Chondrocyte (in vitro differentiated cells): Measurements from ENCODE around the gene IL2RA. TPM values are rescaled to one million over a fixed set of nuclear protein-coding genes. Genes with fewer than 3 reads are reported as not detected.

ENCODE experiments used
- DNase-seq: peaks from one replicate; pipeline ENCODE4 v3.0.0; 2021; ENCODE audit warnings: mixed read lengths, low spot score
- H3K27ac Mint-ChIP-seq: one replicate; pipeline ENCODE4 v1.8.0; 2021; ENCODE audit warnings: mild to moderate bottlenecking, moderate library complexity, mixed read lengths; ENCODE audit not compliant: unreplicated experiment
- H3K27me3 Mint-ChIP-seq: 2 replicates; pipeline ENCODE4 v1.8.0; 2021; ENCODE audit warnings: low read depth, mixed read lengths
- H3K36me3 Mint-ChIP-seq: 2 replicates; pipeline ENCODE4 v1.8.0; 2021; ENCODE audit warnings: low read depth, mixed read lengths
- H3K4me1 Mint-ChIP-seq: 2 replicates; pipeline ENCODE4 v1.8.0; 2021; ENCODE audit warnings: low read depth, mild to moderate bottlenecking, mixed read lengths
- H3K4me3 Mint-ChIP-seq: one replicate; pipeline ENCODE4 v1.8.0; 2021; ENCODE audit warnings: mild to moderate bottlenecking, moderate library complexity, mixed read lengths; ENCODE audit not compliant: unreplicated experiment
- H3K9me3 Mint-ChIP-seq: 2 replicates; pipeline ENCODE4 v1.8.0; 2021; ENCODE audit warnings: low read depth, mixed read lengths
- CTCF ChIP-seq: fragments of 200-600 bp; sonication (generic); IDR thresholded peaks from 2 replicates; pipeline ENCODE4 v1.5.0; 2021; ENCODE audit warnings: antibody characterized with exemption, mild to moderate bottlenecking, moderate library complexity
- total RNA-seq: library from RNA; stranded (reverse); gene quantifications from 3 replicates; pipeline ENCODE4 v1.2.1, GENCODE V29; 2021

IL2RA gene
- total RNA-seq, 1 donor from 2014 or later: not detected

- peaks cover 12% of the 10 kb centered on the region for H3K36me3 Mint-ChIP-seq
- DNase-seq: no peak
- H3K4me3 Mint-ChIP-seq: no peak overlapping the region
- no peak overlapping the region for H3K27ac Mint-ChIP-seq
- no peaks in the 10 kb centered on the region for H3K9me3 Mint-ChIP-seq
- TF ChIP-seq CTCF: no peak
- no peaks in the 10 kb centered on the region for H3K27me3 Mint-ChIP-seq
- no peaks in the 10 kb centered on the region for H3K4me1 Mint-ChIP-seq
Observed at GRCh38 chr10:6103591-6103990, 41.4 kb upstream of the IL2RA start.

- H3K36me3 Mint-ChIP-seq: peaks cover 16% of the 10 kb centered on the region
- H3K9me3 Mint-ChIP-seq: no peaks in the 10 kb centered on the region
- H3K4me3 Mint-ChIP-seq: no peak overlapping the region
- no peak overlapping the region for H3K27ac Mint-ChIP-seq
- H3K4me1 Mint-ChIP-seq: no peaks in the 10 kb centered on the region
- TF ChIP-seq CTCF: no peak
- H3K27me3 Mint-ChIP-seq: no peaks in the 10 kb centered on the region
- no peak for DNase-seq
Observed at GRCh38 chr10:6102128-6102527, 40.0 kb upstream of the IL2RA start.

- Mint-ChIP-seq H3K9me3 (no peaks in the 10 kb centered on the region), H3K36me3 (peaks cover 18% of the 10 kb centered on the region), H3K27ac (no peak overlapping the region), H3K4me1 (no peaks in the 10 kb centered on the region), H3K4me3 (no peak overlapping the region), H3K27me3 (no peaks in the 10 kb centered on the region)
- no peak for TF ChIP-seq CTCF
- no peak for DNase-seq
Observed at GRCh38 chr10:6101181-6101580, 39.0 kb upstream of the IL2RA start.

GRCh38 chr10:6100370-6100769, 38.2 kb upstream of the IL2RA start:
- no peak for DNase-seq
- H3K27me3 Mint-ChIP-seq: no peaks in the 10 kb centered on the region
- H3K36me3 Mint-ChIP-seq: peaks cover 15% of the 10 kb centered on the region
- no peak overlapping the region for H3K4me3 Mint-ChIP-seq
- peaks cover 4% of the 10 kb centered on the region for H3K4me1 Mint-ChIP-seq
- no peaks in the 10 kb centered on the region for H3K9me3 Mint-ChIP-seq
- no peak overlapping the region for H3K27ac Mint-ChIP-seq
- no peak for TF ChIP-seq CTCF

- peaks cover 8% of the 10 kb centered on the region for H3K4me1 Mint-ChIP-seq
- TF ChIP-seq CTCF: no peak
- H3K27me3 Mint-ChIP-seq: no peaks in the 10 kb centered on the region
- no peak overlapping the region for H3K27ac Mint-ChIP-seq
- no peak for DNase-seq
- H3K4me3 Mint-ChIP-seq: no peak overlapping the region
- no peaks in the 10 kb centered on the region for H3K9me3 Mint-ChIP-seq
- peaks cover 15% of the 10 kb centered on the region for H3K36me3 Mint-ChIP-seq
Observed at GRCh38 chr10:6098156-6098555, 36.0 kb upstream of the IL2RA start.
